Testis (tissue), 3 donors: ENCODE data around the gene HMGCS2. TPM values are rescaled to one million over a fixed set of nuclear protein-coding genes. Genes with fewer than 3 reads are reported as not detected.

Experiments used
- DNase-seq: peaks from one replicate; pipeline ENCODE4 v3.0.0-alpha.2; 2019
- H3K27ac ChIP-seq, 2 donors: fragments of 200-600 bp; sonication (generic); one replicate each; pipeline ENCODE4 v1.5.1; 2019
- H3K27me3 ChIP-seq: fragments of 200-600 bp; sonication (generic); one replicate; pipeline ENCODE4 v1.5.1; 2019
- H3K36me3 ChIP-seq: fragments of 200-600 bp; sonication (generic); one replicate; pipeline ENCODE4 v1.5.1; 2017; ENCODE audit warnings: low read depth; ENCODE audit errors: missing control alignments
- H3K4me1 ChIP-seq: fragments of 200-600 bp; sonication (generic); one replicate; pipeline ENCODE4 v1.5.1; 2019
- H3K4me3 ChIP-seq, 2 donors: fragments of 200-600 bp; sonication (generic); one replicate each; pipeline ENCODE4 v1.5.1; 2017 to 2019
- H3K9me3 ChIP-seq: fragments of 200-600 bp; sonication (generic); one replicate; pipeline ENCODE4 v1.5.1; 2017
- CTCF ChIP-seq, 3 experiments: fragments of 450-650 bp in 2 of 3; fragments of 200-600 bp in 1 of 3; sonication (generic) in 1 of 3; IDR thresholded peaks; one replicate each; pipeline ENCODE4 v1.5.1; 2016 to 2019; ENCODE audit warnings: antibody characterized with exemption in 3 of 3, mild to moderate bottlenecking in 2 of 3, moderate library complexity in 1 of 3
- POLR2A ChIP-seq: fragments of 450-650 bp; IDR thresholded peaks from one replicate; pipeline ENCODE4 v1.6.1; 2017; ENCODE audit warnings: antibody characterized with exemption, mild to moderate bottlenecking, moderate library complexity
- WGBS, 2 donors: methylation state at CpG; one replicate each; pipeline ENCODE4 v1.1.5; 2018; 5-methylcytosine and 5-hydroxymethylcytosine counted together
- intact Hi-C: fragments of 100-400 bp; cut with DNase I; formaldehyde crosslinking; loops from one replicate; pipeline ENCODE4 v1.15.1; 2023; ENCODE audit warnings: low total_unique reads
- polyA plus RNA-seq: library from polyadenylated mRNA; stranded (reverse); fragments of 350-450 nt; fragmentation: Illumina TruSeq; extraction: RNeasy Lipid Tissue Mini Kit (QIAGEN cat#74804); gene quantifications from one replicate; pipeline ENCODE4 v1.2.3, GENCODE V29; 2014; ENCODE audit warnings: low read depth, low replicate concordance; ENCODE audit not compliant: insufficient read depth
- total RNA-seq, 2 donors: library from RNA; depleted of rRNA; stranded (reverse); fragments of >200 nt; gene quantifications; one replicate each; pipeline ENCODE4 v1.2.3, GENCODE V29; 2016

The HMGCS2 gene
- total and polyA plus RNA-seq, 3 donors from 2014 or later = 2.5 to 93.7 (median 43.6) TPM

GRCh38 chr1:119731741-119732430, 36.8 kb downstream of the HMGCS2 start:
- 59 to 79% methylated on average over 5 to 6 of the region's 6 CpGs for WGBS, 2 donors
- Histone ChIP-seq H3K27ac (peak overlapping the region; percentile 70 to 83), H3K9me3 (no peaks in the 10 kb centered on the region), H3K27me3 (no peaks in the 10 kb centered on the region), H3K4me1 (peaks cover 39% of the 10 kb centered on the region), H3K36me3 (no peaks in the 10 kb centered on the region), H3K4me3 (no peak overlapping the region)
- TF ChIP-seq POLR2A = no peak
- no peak for TF ChIP-seq CTCF (IDR thresholded peaks at IDR 0.05)
- DNase-seq = no peak
- intact Hi-C loops = no loop called here

- H3K36me3 ChIP-seq = no peaks in the 10 kb centered on the region
- intact Hi-C loops = no loop called here
Observed at GRCh38 chr1:119731060-119731459, 37.6 kb downstream of the HMGCS2 start.

GRCh38 chr1:119729044-119729443, 39.7 kb downstream of the HMGCS2 start:
- peaks cover 16% of the 10 kb centered on the region for H3K4me1 ChIP-seq
- intact Hi-C loops = no loop called here
- H3K36me3 ChIP-seq = no peaks in the 10 kb centered on the region
- no peak overlapping the region for H3K4me3 ChIP-seq
- TF ChIP-seq POLR2A = no peak
- TF ChIP-seq CTCF (IDR thresholded peaks at IDR 0.05) = no peak
- no peak overlapping the region for H3K27ac ChIP-seq
- DNase-seq = no peak
- no peaks in the 10 kb centered on the region for H3K27me3 ChIP-seq
- no peaks in the 10 kb centered on the region for H3K9me3 ChIP-seq

More at GRCh38 chr1:119731060-119731459, 37.6 kb downstream of the HMGCS2 start:
- 81 to 93% methylated on average over 2 to 5 of the region's 5 CpGs for WGBS, 2 donors
- H3K4me1 ChIP-seq = peaks cover 30% of the 10 kb centered on the region
- H3K4me3 ChIP-seq = no peak overlapping the region
- no peak for DNase-seq
- no peaks in the 10 kb centered on the region for H3K27me3 ChIP-seq
- no peaks in the 10 kb centered on the region for H3K9me3 ChIP-seq
- H3K27ac ChIP-seq = peak overlapping the region; percentile 70 to 83
- TF ChIP-seq POLR2A = no peak
- no peak for TF ChIP-seq CTCF (IDR thresholded peaks at IDR 0.05)

GRCh38 chr1:119727991-119728390, 40.7 kb downstream of the HMGCS2 start:
- Histone ChIP-seq H3K36me3 (no peaks in the 10 kb centered on the region), H3K27me3 (no peaks in the 10 kb centered on the region), H3K9me3 (no peaks in the 10 kb centered on the region), H3K4me3 (no peak overlapping the region), H3K27ac (no peak overlapping the region), H3K4me1 (peaks cover 10% of the 10 kb centered on the region)
- 46 to 74% methylated on average over 1 of the region's 1 CpG for WGBS, 2 donors
- DNase-seq = no peak
- TF ChIP-seq CTCF (IDR thresholded peaks at IDR 0.05) = no peak
- TF ChIP-seq POLR2A = no peak
- intact Hi-C loops = no loop called here

- WGBS, 2 donors = 94 to 96% methylated on average over 5 of the region's 5 CpGs
- H3K4me1 ChIP-seq = no peaks in the 10 kb centered on the region
- H3K9me3 ChIP-seq = no peaks in the 10 kb centered on the region
- TF ChIP-seq CTCF (IDR thresholded peaks at IDR 0.05) (no peak), POLR2A (no peak)
- no peaks in the 10 kb centered on the region for H3K36me3 ChIP-seq
- intact Hi-C loops = no loop called here
- DNase-seq = no peak
- H3K27me3 ChIP-seq = no peaks in the 10 kb centered on the region
- H3K4me3 ChIP-seq = no peak overlapping the region
- H3K27ac ChIP-seq = no peak overlapping the region
Observed at GRCh38 chr1:119725626-119726025, 43.1 kb downstream of the HMGCS2 start.
